GM12878 (cell line): ENCODE data around the gene CLECL1. TPM values are rescaled to one million over a fixed set of nuclear protein-coding genes. Genes with fewer than 3 reads are reported as not detected.
A peak's percentile ranks its signal among the peaks of the same experiment; 100 is the strongest.

Experiments
- BCL3 ChIP-seq: IDR thresholded peaks from 2 replicates; pipeline ENCODE4 v1.6.1; 2011; ENCODE audit warnings: borderline replicate concordance, low read depth, mild to moderate bottlenecking, moderate library complexity, low read length; ENCODE audit not compliant: insufficient read depth, poor library complexity, severe bottlenecking
- DPF2 ChIP-seq: fragments of 450-650 bp; IDR thresholded peaks from 2 replicates; pipeline ENCODE4 v1.6.1; 2017; ENCODE audit warnings: mild to moderate bottlenecking
- FOXM1 ChIP-seq: IDR thresholded peaks from 2 replicates; pipeline ENCODE4 v1.6.1; 2012; ENCODE audit warnings: low read depth, mild to moderate bottlenecking, inconsistent platforms, low read length, moderate library complexity
- MEF2A ChIP-seq: IDR thresholded peaks from 2 replicates; pipeline ENCODE4 v1.6.1; 2011; ENCODE audit warnings: low read depth, mild to moderate bottlenecking, low read length, moderate library complexity; ENCODE audit not compliant: insufficient read depth
- MTA2 ChIP-seq: fragments of 450-650 bp; IDR thresholded peaks from 2 replicates; pipeline ENCODE4 v1.6.1; 2016; ENCODE audit warnings: low read depth, mild to moderate bottlenecking, moderate library complexity
- NFIC ChIP-seq: IDR thresholded peaks from 2 replicates; pipeline ENCODE4 v1.6.1; 2012; ENCODE audit warnings: low read depth, mild to moderate bottlenecking, inconsistent platforms, low read length, moderate library complexity
- NR2C1 ChIP-seq: fragments of 450-650 bp; IDR thresholded peaks from 2 replicates; pipeline ENCODE4 v1.6.1; 2017; ENCODE audit warnings: antibody characterized with exemption, mild to moderate bottlenecking, moderate library complexity
- PML ChIP-seq: IDR thresholded peaks from 2 replicates; pipeline ENCODE4 v1.6.1; 2012; ENCODE audit warnings: low read length, inconsistent platforms
- STAT3 ChIP-seq: IDR thresholded peaks from 2 replicates; pipeline ENCODE4 v1.6.1; 2011; ENCODE audit warnings: low read depth, low read length, improper control_type of control experiment
- ZNF592 ChIP-seq: fragments of 450-650 bp; IDR thresholded peaks from 2 replicates; pipeline ENCODE4 v1.6.1; 2017; ENCODE audit warnings: mild to moderate bottlenecking, moderate library complexity
- ZNF687 ChIP-seq: fragments of 450-650 bp; IDR thresholded peaks from 2 replicates; pipeline ENCODE4 v1.6.1; 2017; ENCODE audit warnings: mild to moderate bottlenecking, moderate library complexity
- ZZZ3 ChIP-seq: IDR thresholded peaks from 2 replicates; pipeline ENCODE4 v1.6.1; 2011; ENCODE audit warnings: low read depth; ENCODE audit not compliant: control insufficient read depth, insufficient read length
- polyA plus RNA-seq, 11 experiments: library from polyadenylated mRNA; depleted of rRNA in 4 of 11; unstranded in 6 of 11; stranded (reverse) in 5 of 11; fragments of >200 nt; fragmentation: Nextera tagmentation in 4 of 11; fragmentation: Illumina TruSeq in 1 of 11; extraction: Ambion mirVana in 4 of 11; extraction: Trizol in 1 of 11; gene quantifications; 1 replicate in 1 of 11; 2 replicates in 10 of 11; pipeline versions ENCODE4 v1.2.1 to v1.2.3, GENCODE V29; 2011 to 2016; ENCODE audit warnings: inconsistent platforms in 2 of 11, missing spikeins in 2 of 11, low read depth in 1 of 11
- total RNA-seq, 4 experiments: library from RNA; depleted of rRNA in 3 of 4; stranded (reverse); fragments of >200 nt in 3 of 4; fragmentation: Illumina TruSeq in 1 of 4; extraction: Trizol in 1 of 4; gene quantifications; 2 replicates each; pipeline versions ENCODE4 v1.2.1 to v1.2.3, GENCODE V29; 2013 to 2021
- TF ChIP-seq, protein P1 (sequence below): fragments of 450-650 bp; IDR thresholded peaks from 2 replicates; pipeline ENCODE4 v1.6.1; 2017; ENCODE audit warnings: borderline replicate concordance
- TF ChIP-seq, protein P2 (sequence below): IDR thresholded peaks from 2 replicates; pipeline ENCODE4 v1.6.1; 2012; ENCODE audit warnings: low read length, inconsistent platforms

Gene CLECL1
- total and polyA plus RNA-seq, 10 of the 15 experiments (the other 5 are each of a cell fraction or from before 2014, with no cell fraction given): 4.6 to 56.5 (median 46.4) TPM

- TF ChIP-seq MEF2A (peak; percentile 92), FOXM1 (peak; percentile 99), ZNF687 (no peak), DPF2 (peak; percentile 95), ZZZ3 (no peak), BCL3 (peak; percentile 84), STAT3 (no peak), NFIC (peak; percentile 99), MTA2 (peak; percentile 97), NR2C1 (no peak), PML (peak; percentile 83), ZNF592 (peak; percentile 85; the same call in 1 of the 2 replicates)
- TF ChIP-seq, protein P1, sequence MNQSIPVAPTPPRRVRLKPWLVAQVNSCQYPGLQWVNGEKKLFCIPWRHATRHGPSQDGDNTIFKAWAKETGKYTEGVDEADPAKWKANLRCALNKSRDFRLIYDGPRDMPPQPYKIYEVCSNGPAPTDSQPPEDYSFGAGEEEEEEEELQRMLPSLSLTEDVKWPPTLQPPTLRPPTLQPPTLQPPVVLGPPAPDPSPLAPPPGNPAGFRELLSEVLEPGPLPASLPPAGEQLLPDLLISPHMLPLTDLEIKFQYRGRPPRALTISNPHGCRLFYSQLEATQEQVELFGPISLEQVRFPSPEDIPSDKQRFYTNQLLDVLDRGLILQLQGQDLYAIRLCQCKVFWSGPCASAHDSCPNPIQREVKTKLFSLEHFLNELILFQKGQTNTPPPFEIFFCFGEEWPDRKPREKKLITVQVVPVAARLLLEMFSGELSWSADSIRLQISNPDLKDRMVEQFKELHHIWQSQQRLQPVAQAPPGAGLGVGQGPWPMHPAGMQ: peak; percentile 49; the same call in 1 of the 2 replicates
- TF ChIP-seq, protein P2, sequence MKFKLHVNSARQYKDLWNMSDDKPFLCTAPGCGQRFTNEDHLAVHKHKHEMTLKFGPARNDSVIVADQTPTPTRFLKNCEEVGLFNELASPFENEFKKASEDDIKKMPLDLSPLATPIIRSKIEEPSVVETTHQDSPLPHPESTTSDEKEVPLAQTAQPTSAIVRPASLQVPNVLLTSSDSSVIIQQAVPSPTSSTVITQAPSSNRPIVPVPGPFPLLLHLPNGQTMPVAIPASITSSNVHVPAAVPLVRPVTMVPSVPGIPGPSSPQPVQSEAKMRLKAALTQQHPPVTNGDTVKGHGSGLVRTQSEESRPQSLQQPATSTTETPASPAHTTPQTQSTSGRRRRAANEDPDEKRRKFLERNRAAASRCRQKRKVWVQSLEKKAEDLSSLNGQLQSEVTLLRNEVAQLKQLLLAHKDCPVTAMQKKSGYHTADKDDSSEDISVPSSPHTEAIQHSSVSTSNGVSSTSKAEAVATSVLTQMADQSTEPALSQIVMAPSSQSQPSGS: peak; percentile 99
Measured at GRCh38 chr12:9741726-9742125, 8.8 kb upstream of the CLECL1 start (continued).
